Measurements from ENCODE around the gene PEF1.

The PEF1 gene

DNA sequence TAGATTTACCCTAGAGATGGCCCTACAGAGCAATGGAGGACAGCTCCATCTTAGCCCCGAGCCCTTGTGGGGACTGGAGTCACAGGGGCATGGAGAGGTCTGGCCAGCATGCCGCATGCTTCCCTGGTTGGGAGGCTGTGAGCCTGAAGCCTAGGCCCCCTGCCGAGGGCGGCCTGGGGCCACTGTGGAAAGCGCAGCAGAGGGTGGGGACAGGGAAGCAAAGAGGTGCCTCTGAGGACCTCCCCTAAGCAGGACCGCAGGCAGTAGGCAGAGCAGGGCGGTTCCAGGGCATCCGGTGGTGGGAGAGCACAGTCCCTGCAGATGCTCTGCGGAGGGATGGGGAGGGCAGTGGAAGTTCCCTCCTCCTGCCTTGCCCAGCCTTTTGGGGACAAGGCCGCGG is 26.5 kb upstream of the PEF1 start:
- no peak for DNase-seq

- DNase-seq: no peak
These were observed 25.9 kb upstream of the PEF1 start for GRCh38 chr1:31670593-31670964.

GRCh38 chr1:31669786-31670592 is 25.3 kb upstream of the PEF1 start:
- DNase-seq: no peak

DNA sequence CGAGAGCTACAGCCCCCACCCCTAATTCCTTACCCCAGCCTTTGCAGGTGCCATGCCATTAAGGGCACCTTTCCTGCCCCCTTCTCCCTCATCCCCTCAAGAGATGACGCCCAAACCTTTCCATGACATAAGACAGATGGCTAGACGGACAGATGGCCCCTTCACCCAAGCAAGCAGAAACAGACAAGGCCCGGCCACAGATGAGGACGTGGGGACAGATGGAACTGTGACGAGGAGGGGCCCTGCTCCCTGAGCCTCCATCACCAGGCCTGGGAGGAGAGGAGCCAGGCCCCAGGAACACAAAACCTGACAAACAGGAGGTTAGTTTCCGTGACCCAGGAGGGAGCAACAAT is 24.7 kb upstream of the PEF1 start:
- no peak for DNase-seq

GRCh38 chr1:31668303-31668883 is 23.7 kb upstream of the PEF1 start:
- no peak for DNase-seq

- DNase-seq: no peak
These were observed 22.5 kb upstream of the PEF1 start for GRCh38 chr1:31667065-31667785.

DNA sequence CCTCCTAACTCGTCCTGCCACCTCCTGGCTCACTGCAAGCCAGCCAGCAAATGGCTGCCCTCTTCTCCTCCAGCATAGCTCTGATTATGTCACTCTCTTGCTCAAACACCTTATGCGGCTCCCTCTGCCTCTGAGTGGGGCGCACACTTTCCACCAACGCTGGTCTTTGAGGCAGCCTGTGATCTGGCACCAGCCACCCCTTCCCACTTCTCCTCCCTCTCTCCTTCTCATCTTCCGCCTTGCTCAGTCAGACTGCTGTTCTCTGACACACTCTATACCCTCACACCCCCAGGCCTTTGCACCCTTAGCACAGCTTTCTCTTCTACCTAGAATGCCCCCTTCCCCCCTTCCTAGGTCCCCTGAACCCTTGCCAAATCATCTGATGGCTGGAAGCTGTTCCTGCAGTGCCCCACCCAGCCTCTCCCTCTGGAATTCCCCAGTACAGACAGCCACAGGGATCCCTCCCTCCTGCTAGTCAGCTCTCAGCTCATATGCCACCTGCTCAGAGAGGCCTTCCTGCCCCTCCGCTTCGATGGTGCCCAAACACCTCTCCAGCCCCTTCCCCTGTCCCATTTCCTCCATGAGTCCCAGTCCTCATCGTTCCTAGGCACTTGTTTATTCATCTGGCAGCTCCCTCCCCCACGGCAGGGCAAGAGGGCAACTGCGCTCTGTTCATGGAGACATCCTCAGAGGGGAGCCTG is 21.7 kb upstream of the PEF1 start:
- no peak for DNase-seq

DNA sequence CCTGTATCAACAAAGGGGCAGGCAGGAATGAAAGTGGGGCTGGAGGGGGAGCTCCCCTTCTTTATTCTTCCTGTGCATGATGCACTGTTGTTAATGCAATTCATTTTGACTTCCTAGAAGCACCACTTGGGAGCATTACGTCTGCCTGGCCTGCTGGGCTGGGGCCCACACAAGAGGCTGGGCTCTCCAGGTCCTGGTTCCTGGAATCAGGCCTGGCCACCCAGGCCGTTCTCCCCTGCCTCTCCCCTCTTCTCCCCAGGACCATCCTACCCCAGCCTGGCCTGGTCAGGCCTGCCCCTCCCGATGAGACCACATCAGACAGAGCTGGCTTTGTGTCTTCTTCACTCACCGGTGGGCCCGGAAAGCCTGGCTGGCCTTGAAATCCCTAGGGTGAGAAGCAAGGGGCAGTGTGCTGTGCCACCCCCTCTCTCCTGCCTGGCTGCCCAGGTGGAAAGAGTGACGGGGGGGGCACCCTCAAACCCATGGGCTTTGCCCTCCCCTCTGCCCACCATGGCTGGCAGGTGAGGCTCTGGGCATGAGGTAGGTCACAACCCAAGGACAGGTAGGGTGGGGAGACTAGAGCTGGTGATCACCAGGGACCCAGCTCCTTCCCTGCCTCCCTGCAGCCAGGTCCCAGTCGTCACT is 20.7 kb upstream of the PEF1 start:
- no peak for DNase-seq

- DNase-seq: no peak
These were observed 19.9 kb upstream of the PEF1 start for GRCh38 chr1:31664528-31664927.

DNA sequence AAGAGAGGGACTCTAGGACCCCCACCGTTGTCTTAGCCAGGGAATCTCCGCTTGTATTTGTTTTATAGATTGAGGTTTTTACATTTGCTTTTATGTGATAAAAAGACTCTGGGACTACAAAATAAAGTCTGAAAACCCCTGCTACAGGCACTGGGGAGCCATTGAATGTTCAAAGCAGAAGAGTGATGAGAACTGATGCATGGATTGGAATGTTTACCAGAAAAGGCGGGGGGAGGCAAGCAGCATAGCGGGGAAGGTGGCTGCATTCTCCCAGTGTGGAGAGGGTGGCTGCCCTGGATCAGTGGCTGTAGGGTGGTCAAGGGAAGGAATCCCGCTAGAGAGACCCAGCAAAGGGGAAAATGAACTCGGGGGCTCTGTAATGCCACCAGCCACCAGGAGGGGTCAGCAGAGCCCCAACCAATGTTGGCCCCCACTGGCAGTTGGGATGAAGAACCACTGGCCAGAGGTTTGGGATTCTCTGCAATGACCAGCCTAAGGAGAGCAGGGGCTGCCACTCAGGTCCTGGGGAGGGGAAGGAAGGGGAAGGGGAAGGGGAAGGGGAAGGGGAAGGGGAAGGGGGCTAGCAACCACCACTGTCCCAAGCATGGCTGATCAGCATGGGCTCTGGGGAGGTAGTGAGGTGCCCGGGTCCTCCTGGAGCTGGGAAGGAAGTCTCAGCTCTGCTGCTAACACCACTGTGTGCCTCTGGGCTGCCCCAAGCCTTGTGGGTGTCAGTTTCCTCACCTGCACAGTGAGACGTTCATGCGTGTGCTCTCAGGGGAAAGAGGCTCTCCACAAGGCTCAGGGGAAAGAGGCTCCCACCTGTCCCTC is 19.2 kb upstream of the PEF1 start:
- DNase-seq: peak in 3 of 4 experiments; percentile 15 to 36 (median 32)

DNA sequence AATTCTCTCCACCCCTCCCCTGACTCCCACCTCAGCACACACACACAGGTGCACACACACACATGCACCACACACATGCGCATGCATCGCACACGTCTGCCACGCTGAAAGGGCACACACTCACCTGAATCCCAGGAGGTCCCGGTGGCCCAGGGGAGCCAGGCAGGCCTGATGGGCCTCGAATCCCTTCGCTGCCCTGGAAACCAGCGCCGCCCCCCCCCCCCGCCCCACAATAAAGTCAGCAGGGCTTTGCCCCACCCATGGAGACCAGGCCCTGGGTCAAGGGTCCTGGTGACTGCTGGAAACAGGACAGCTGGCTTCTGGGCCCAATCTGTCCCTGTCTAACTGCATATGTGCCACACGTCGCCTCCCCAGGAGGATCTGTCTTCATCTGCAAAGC is 17.8 kb upstream of the PEF1 start:
- DNase-seq: no peak

DNA sequence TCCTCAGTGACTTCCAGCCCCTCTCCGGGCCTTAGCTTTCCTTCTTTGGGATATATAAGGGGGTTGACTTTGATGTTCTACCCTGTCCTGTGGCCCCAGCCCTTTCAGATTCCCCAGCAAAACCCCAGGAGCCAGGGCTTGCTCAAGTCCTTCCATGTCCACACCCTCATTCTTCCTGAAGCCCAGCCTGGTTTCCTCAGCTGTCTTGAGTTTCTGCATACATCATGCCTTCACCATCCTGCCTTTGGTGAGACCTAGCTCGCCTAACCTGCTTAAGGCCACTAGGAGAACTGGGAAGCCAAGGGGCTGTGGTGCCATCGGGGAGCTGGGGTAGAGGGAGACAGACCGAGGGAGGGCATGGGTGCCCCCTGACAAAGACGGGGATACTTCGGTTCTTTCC is 17.2 kb upstream of the PEF1 start:
- DNase-seq: no peak

- no peak for DNase-seq
These were observed 16.3 kb upstream of the PEF1 start for GRCh38 chr1:31660871-31661455.

DNA sequence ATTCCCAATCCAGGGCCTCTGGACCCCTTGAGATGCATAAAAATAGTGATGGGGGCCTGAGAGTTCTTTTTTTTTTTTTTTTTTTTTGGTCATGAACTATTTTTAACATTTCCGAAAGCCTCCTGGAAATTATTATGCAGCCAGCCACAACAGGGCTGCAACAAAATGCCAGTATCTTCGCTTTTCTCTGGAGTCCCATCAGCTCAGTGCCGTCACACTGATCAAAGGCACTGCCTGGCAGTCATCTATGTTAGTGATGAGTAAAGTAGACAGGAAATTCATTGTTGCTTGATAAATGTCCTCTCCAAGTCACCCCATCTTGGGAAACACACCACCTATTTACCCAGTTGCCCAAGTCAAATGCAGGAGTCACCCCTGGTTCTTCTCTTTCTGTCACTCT is 15.2 kb upstream of the PEF1 start:
- DNase-seq: no peak

- DNase-seq: no peak
These were observed 14.0 kb upstream of the PEF1 start for GRCh38 chr1:31658721-31659120.

- no peak for DNase-seq
These were observed 13.4 kb upstream of the PEF1 start for GRCh38 chr1:31657972-31658510.

GRCh38 chr1:31657020-31657804 is 12.5 kb upstream of the PEF1 start:
- DNase-seq: no peak

DNA sequence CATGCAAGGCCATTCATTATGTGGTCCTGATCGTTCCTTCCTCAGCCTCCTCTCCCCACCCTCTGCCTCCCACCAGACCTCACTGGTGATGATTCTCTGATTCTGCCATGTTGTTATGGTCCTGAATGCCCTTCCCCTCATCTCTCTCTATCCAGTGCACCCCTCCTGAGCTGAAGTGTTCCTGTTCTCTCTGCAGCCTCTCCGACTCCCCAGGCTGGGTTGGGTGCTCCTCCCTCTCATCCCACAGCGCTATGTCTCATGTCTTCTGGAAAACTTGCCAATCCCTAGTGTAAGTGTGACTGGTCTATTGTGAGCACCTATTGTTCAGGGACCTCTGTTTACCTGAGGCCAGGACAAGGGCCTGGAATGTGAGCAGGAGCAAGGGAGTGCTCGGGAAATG is 11.1 kb upstream of the PEF1 start:
- DNase-seq: no peak

DNA sequence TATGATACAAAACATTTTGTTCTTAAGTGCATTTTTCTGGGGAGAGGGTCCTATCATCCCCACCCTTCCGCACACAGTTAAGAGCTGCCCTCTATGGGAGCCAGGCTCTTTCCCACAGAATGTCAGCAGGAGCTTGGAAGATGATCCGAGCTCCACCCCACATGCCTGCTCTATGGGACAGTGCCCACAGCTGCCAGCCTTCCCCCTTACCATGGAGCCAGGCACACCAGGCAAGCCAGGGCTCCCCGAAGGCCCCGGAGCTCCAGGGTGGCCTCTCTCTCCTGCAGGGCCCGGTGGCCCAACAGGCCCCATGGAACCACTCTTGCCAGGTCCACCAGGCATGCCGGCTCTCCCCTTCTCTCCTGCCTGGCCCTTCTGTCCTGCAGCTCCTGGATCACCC is 10.4 kb upstream of the PEF1 start:
- DNase-seq: no peak

- no peak for DNase-seq
These were observed 9.7 kb upstream of the PEF1 start for GRCh38 chr1:31654474-31654776.

Data from activated CD4-positive, CD25-positive, alpha-beta regulatory T cell (primary cell).